OCI-LY1 (cell line): ENCODE measurements around the gene FBXL17.

Experiments
- CTCF ChIP-seq: fragments of 200-600 bp; sonication (generic), shearing (Covaris generic); IDR thresholded peaks from 2 replicates; pipeline ENCODE4 v1.5.1; 2017; ENCODE audit warnings: mild to moderate bottlenecking, antibody characterized with exemption, low read length, moderate library complexity, mixed read lengths
- EZH2 ChIP-seq: fragments of 200-600 bp; sonication (generic), shearing (Covaris generic); IDR thresholded peaks from 2 replicates; pipeline ENCODE4 v1.8.0; 2017; ENCODE audit warnings: borderline replicate concordance, mixed run types, mild to moderate bottlenecking, antibody characterized with exemption, low read length, moderate library complexity, mixed read lengths

DNA sequence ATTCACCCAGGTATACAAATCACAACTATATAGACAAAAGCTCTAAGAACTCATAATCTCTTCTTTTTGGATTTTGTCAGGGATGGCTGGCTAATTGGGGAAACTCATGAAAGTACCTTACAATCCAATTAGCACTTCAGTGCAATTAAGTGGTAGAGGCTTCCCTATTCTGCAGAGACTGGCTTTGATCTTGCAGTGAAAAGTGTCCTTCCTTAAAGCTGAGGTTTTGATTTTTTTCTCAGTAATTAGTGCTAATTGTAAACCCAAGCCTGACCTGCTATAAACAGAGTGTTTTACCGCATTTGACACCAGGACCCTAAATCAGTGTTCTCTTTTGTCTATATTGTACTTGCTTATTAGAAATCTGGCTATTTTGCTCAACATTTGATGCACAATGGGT is 417.2 kb downstream of the FBXL17 start:
- TF ChIP-seq CTCF (no peak), EZH2 (no peak)
